OCI-LY1 (cell line): ENCODE data around the gene METTL8.

ENCODE experiments used
- EZH2 ChIP-seq: fragments of 200-600 bp; sonication (generic), shearing (Covaris generic); IDR thresholded peaks from 2 replicates; pipeline ENCODE4 v1.8.0; 2017; ENCODE audit warnings: borderline replicate concordance, mixed run types, mild to moderate bottlenecking, antibody characterized with exemption, low read length, moderate library complexity, mixed read lengths
- TF ChIP-seq, protein P1 (sequence below): fragments of 200-600 bp; sonication (generic), shearing (Covaris generic); IDR thresholded peaks from 2 replicates; pipeline ENCODE4 v1.5.1; 2017; ENCODE audit warnings: mild to moderate bottlenecking, antibody characterized with exemption, low read length, moderate library complexity, mixed read lengths

DNA sequence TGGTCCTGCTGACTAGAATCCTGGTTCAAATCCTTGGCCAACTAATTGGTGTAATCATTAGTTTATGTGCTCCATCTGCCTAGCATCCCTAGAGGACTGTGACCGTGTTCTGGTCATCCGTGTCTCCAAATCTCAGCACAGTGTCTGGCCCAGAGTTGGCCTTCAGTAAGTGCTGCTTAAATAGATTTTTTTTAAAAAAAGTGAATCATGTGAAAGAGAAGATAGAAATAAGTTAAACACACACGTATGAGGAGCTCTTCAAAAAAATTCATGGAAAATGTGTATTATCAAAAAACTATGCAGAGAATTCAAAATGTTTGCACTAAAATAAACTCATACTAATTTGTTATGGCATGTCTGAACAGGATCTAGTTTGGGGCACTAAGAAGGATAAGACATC lies 143.8 kb downstream of the METTL8 start:
- TF ChIP-seq, protein P1, sequence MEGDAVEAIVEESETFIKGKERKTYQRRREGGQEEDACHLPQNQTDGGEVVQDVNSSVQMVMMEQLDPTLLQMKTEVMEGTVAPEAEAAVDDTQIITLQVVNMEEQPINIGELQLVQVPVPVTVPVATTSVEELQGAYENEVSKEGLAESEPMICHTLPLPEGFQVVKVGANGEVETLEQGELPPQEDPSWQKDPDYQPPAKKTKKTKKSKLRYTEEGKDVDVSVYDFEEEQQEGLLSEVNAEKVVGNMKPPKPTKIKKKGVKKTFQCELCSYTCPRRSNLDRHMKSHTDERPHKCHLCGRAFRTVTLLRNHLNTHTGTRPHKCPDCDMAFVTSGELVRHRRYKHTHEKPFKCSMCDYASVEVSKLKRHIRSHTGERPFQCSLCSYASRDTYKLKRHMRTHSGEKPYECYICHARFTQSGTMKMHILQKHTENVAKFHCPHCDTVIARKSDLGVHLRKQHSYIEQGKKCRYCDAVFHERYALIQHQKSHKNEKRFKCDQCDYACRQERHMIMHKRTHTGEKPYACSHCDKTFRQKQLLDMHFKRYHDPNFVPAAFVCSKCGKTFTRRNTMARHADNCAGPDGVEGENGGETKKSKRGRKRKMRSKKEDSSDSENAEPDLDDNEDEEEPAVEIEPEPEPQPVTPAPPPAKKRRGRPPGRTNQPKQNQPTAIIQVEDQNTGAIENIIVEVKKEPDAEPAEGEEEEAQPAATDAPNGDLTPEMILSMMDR: no peak
- TF ChIP-seq EZH2: no peak
